OCI-LY3 (cell line): ENCODE measurements around the gene TUBGCP4.

Experiments used
- CTCF ChIP-seq: fragments of 200-600, 300-600 bp; sonication (generic); IDR thresholded peaks from 2 replicates; pipeline ENCODE4 v1.5.1; 2014; ENCODE audit warnings: antibody characterized with exemption, low read length, low read depth
- EZH2phosphoT487 ChIP-seq: fragments of 200-600 bp; shearing (Covaris generic); IDR thresholded peaks from 2 replicates; pipeline ENCODE4 v1.6.1; 2018; ENCODE audit warnings: antibody characterized with exemption, mixed run types, low read depth

- TF ChIP-seq CTCF (no peak), EZH2phosphoT487 (no peak)
Measured at GRCh38 chr15:43433165-43433564, 62.3 kb downstream of the TUBGCP4 start.
